Neural cell (in vitro differentiated cells): Measurements from ENCODE around the gene LRRK1. TPM values are rescaled to one million over a fixed set of nuclear protein-coding genes. Genes with fewer than 3 reads are reported as not detected.

Experiments used
- H2AFZ ChIP-seq: fragments of 200-600, 300-800 bp; sonication (generic), shearing (Covaris generic); 2 replicates; pipeline ENCODE4 v1.6.0; 2014; ENCODE audit warnings: low read depth, mild to moderate bottlenecking, antibody characterized with exemption, low read length, moderate library complexity
- H3F3A ChIP-seq: fragments of 200-600 bp; shearing (Covaris generic); 2 replicates; pipeline ENCODE4 v1.6.1; 2016; ENCODE audit warnings: mild to moderate bottlenecking, moderate library complexity, mixed read lengths, antibody characterized with exemption, low read length; ENCODE audit not compliant: insufficient read depth, poor library complexity, severe bottlenecking
- H3K27ac ChIP-seq: fragments of 200-600, 300-800 bp; sonication (generic), shearing (Covaris generic); 2 replicates; pipeline ENCODE4 v1.5.1; 2014; ENCODE audit warnings: mild to moderate bottlenecking, low read length, moderate library complexity
- H3K27me3 ChIP-seq: fragments of 300-800, 200-600 bp; sonication (generic), shearing (Covaris generic); 2 replicates; pipeline ENCODE4 v1.6.0; 2014; ENCODE audit warnings: mild to moderate bottlenecking, low read depth, low read length, moderate library complexity; ENCODE audit not compliant: insufficient read depth
- H3K36me3 ChIP-seq: fragments of 300-800, 200-600 bp; sonication (generic), shearing (Covaris generic); 2 replicates; pipeline ENCODE4 v1.5.1; 2014; ENCODE audit warnings: mild to moderate bottlenecking, antibody characterized with exemption, low read length, moderate library complexity; ENCODE audit not compliant: insufficient read depth
- H3K4me2 ChIP-seq: fragments of 300-800, 200-600 bp; sonication (generic), shearing (Covaris generic); 2 replicates; pipeline ENCODE4 v1.6.0; 2014; ENCODE audit warnings: mild to moderate bottlenecking, low read length
- H3K4me3 ChIP-seq: fragments of 300-800, 200-600 bp; sonication (generic), shearing (Covaris generic); 2 replicates; pipeline ENCODE4 v1.5.1; 2014; ENCODE audit warnings: mild to moderate bottlenecking, low read length, moderate library complexity
- H3K79me2 ChIP-seq: fragments of 200-600 bp; shearing (Covaris generic); replicated peaks from 2 replicates; pipeline ENCODE4 v1.6.0; 2014; ENCODE audit warnings: mild to moderate bottlenecking, low read length, moderate library complexity; ENCODE audit not compliant: insufficient read depth
- H3K9ac ChIP-seq: fragments of 300-800, 200-600 bp; sonication (generic), shearing (Covaris generic); 2 replicates; pipeline ENCODE4 v1.6.1; 2016; ENCODE audit warnings: mild to moderate bottlenecking, low read length, mixed read lengths
- H3K9me2 ChIP-seq: fragments of 200-600 bp; shearing (Covaris generic); 2 replicates; pipeline ENCODE4 v1.6.1; 2016; ENCODE audit warnings: mild to moderate bottlenecking, low read length, mixed read lengths; ENCODE audit not compliant: insufficient read depth
- H3K9me3 ChIP-seq: fragments of 200-600, 300-800 bp; sonication (generic), shearing (Covaris generic); 2 replicates; pipeline ENCODE4 v1.6.1; 2016; ENCODE audit warnings: mild to moderate bottlenecking, mixed run types, low read length, moderate library complexity, mixed read lengths
- H4K20me1 ChIP-seq: fragments of 200-600 bp; shearing (Covaris generic); 2 replicates; pipeline ENCODE4 v1.6.1; 2016; ENCODE audit warnings: mild to moderate bottlenecking, mixed run types; ENCODE audit not compliant: insufficient read depth
- CTCF ChIP-seq: fragments of 450-650 bp; IDR thresholded peaks from 2 replicates; pipeline ENCODE4 v1.5.1; 2014; ENCODE audit warnings: antibody characterized with exemption, mild to moderate bottlenecking, moderate library complexity; ENCODE audit not compliant: poor library complexity, severe bottlenecking
- EP300 ChIP-seq: fragments of 450-650 bp; conservative IDR thresholded peaks from 2 replicates; pipeline ENCODE4 v1.6.1; 2014; ENCODE audit warnings: antibody characterized with exemption, mild to moderate bottlenecking, moderate library complexity; ENCODE audit not compliant: poor library complexity, severe bottlenecking
- EZH2 ChIP-seq: fragments of 200-600, 300-800 bp; shearing (Covaris generic), sonication (generic); IDR thresholded peaks from 2 replicates; pipeline ENCODE4 v1.6.1; 2014; ENCODE audit warnings: antibody characterized with exemption, low read length, borderline replicate concordance, mild to moderate bottlenecking; ENCODE audit not compliant: insufficient read depth, poor library complexity, severe bottlenecking
- MXI1 ChIP-seq: fragments of 450-650 bp; conservative IDR thresholded peaks from 2 replicates; pipeline ENCODE4 v1.6.1; 2014; ENCODE audit warnings: antibody characterized with exemption, mild to moderate bottlenecking; ENCODE audit not compliant: poor library complexity, severe bottlenecking
- POLR2AphosphoS5 ChIP-seq: IDR thresholded peaks from 2 replicates; pipeline ENCODE4 v1.6.1; 2012
- RAD21 ChIP-seq: fragments of 450-650 bp; conservative IDR thresholded peaks from 2 replicates; pipeline ENCODE4 v1.6.1; 2014; ENCODE audit warnings: antibody characterized with exemption, mild to moderate bottlenecking, moderate library complexity
- REST ChIP-seq: IDR thresholded peaks from 2 replicates; pipeline ENCODE4 v1.6.1; 2012; ENCODE audit warnings: borderline replicate concordance
- SMC3 ChIP-seq: fragments of 450-650 bp; conservative IDR thresholded peaks from 2 replicates; pipeline ENCODE4 v1.6.1; 2014; ENCODE audit warnings: antibody characterized with exemption, mild to moderate bottlenecking, moderate library complexity; ENCODE audit not compliant: poor library complexity
- TAF1 ChIP-seq: IDR thresholded peaks from 2 replicates; pipeline ENCODE4 v1.6.1; 2012; ENCODE audit warnings: low read depth
- polyA plus RNA-seq: library from polyadenylated mRNA; depleted of rRNA; stranded (reverse); fragments of >200 nt; gene quantifications from 2 replicates; pipeline ENCODE4 v1.2.3, GENCODE V29; 2014

Gene LRRK1
- polyA plus RNA-seq, 1 donor from 2014 or later: 0.06 TPM

GRCh38 chr15:100902436-100903167, 16.6 kb upstream of the LRRK1 start:
- Histone ChIP-seq H3K9me2 (no peaks in the 10 kb centered on the region), H3F3A (no peaks in the 10 kb centered on the region), H3K9ac (no peak overlapping the region), H3K9me3 (no peaks in the 10 kb centered on the region), H3K36me3 (no peaks in the 10 kb centered on the region), H3K79me2 (no peaks in the 10 kb centered on the region), H2AFZ (no peak overlapping the region), H3K27ac (no peak overlapping the region), H3K27me3 (no peaks in the 10 kb centered on the region), H3K4me2 (no peak overlapping the region), H3K4me3 (no peak overlapping the region), H4K20me1 (no peaks in the 10 kb centered on the region)
- TF ChIP-seq MXI1 (no peak), CTCF (no peak), EP300 (no peak), POLR2AphosphoS5 (no peak), REST (no peak)

- Histone ChIP-seq H3K79me2 (no peaks in the 10 kb centered on the region), H4K20me1 (no peaks in the 10 kb centered on the region), H3K36me3 (no peaks in the 10 kb centered on the region), H3F3A (no peaks in the 10 kb centered on the region), H3K9me3 (no peaks in the 10 kb centered on the region), H3K9ac (no peak overlapping the region), H3K27me3 (no peaks in the 10 kb centered on the region), H2AFZ (no peak overlapping the region), H3K9me2 (no peaks in the 10 kb centered on the region), H3K27ac (no peak overlapping the region), H3K4me3 (no peak overlapping the region), H3K4me2 (no peak overlapping the region)
- TF ChIP-seq SMC3 (no peak), EZH2 (no peak), POLR2AphosphoS5 (no peak), REST (no peak), RAD21 (no peak), CTCF (no peak), TAF1 (no peak), MXI1 (no peak), EP300 (no peak)
These were observed 16.0 kb upstream of the LRRK1 start for GRCh38 chr15:100903168-100903554.
